ENCODE results near the gene BCAR3. TPM values are rescaled to one million over a fixed set of nuclear protein-coding genes. Genes with fewer than 3 reads are reported as not detected.
"Not testable (repeated sequence)": the region's sequence is repeated elsewhere in the genome, so short reads cannot be mapped to it uniquely, and the experiment has no call there.

Gene BCAR3
- total RNA-seq, 2 experiments from 2014 or later = 0.46 to 0.54 TPM

- Mint-ChIP-seq H3K9me3 (ENCODE audit: low read depth) (no peaks in the 10 kb centered on the region), H3K27ac (no peak overlapping the region), H3K4me3 (no peak overlapping the region), H3K36me3 (ENCODE audit: low read depth) (no peaks in the 10 kb centered on the region), H3K27me3 (peaks cover 4% of the 10 kb centered on the region), H3K4me1 (peaks cover 21% of the 10 kb centered on the region)
- DNase-seq (no peak), ATAC-seq (no peak)
- intact Hi-C loops (cut with DNase I, micrococcal nuclease) = no loop called here
- CTCF ChIA-PET = interaction anchor here (1.3 kb wide), 1 partner anchor 110 kb away, joined by 5 read pairs; no protein-coding TSS in a partner anchor
- POLR2A ChIA-PET = no interaction called here
These were observed 22.4 kb upstream of the BCAR3 start for GRCh38 chr1:93704052-93704451.

DNA sequence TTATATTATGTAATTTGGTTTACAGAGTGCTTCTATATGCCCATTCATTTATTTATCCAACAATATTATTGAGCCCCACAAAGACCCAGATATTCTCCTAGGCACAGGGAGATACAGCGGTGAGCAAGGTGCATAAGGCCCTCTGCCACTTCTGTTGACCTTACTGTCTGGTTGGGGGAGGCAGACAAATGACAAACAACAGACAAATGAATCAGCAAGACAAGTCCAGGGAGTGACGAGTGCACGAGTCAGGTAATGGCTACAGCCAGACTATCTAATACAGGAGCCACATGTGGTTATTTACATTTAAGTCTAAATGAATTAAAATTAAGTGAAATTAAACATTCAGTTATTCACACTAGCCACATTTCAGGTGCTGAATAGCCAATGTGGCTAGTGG lies 22.0 kb upstream of the BCAR3 start:
- ATAC-seq = no peak
- ChIA-PET CTCF (interaction anchor here (0.8 to 1.3 kb wide), 3 partner anchors 11 to 110 kb away, joined by 3 to 5 read pairs (median 3); no protein-coding TSS in a partner anchor), POLR2A (no interaction called here)
- peaks cover 4% of the 10 kb centered on the region for H3K27me3 Mint-ChIP-seq
- H3K36me3 Mint-ChIP-seq (ENCODE audit: low read depth) = no peaks in the 10 kb centered on the region
- H3K4me3 Mint-ChIP-seq = no peak overlapping the region
- intact Hi-C loops (cut with DNase I, micrococcal nuclease) = no loop called here
- no peak for DNase-seq
- no peak overlapping the region for H3K27ac Mint-ChIP-seq
- no peaks in the 10 kb centered on the region for H3K9me3 Mint-ChIP-seq (ENCODE audit: low read depth)
- peaks cover 17% of the 10 kb centered on the region for H3K4me1 Mint-ChIP-seq

GRCh38 chr1:93702828-93703183 lies 21.2 kb upstream of the BCAR3 start:
- ATAC-seq = no peak
- no peak overlapping the region for H3K4me3 Mint-ChIP-seq
- intact Hi-C loops (cut with DNase I, micrococcal nuclease) = no loop called here
- no peaks in the 10 kb centered on the region for H3K36me3 Mint-ChIP-seq (ENCODE audit: low read depth)
- H3K4me1 Mint-ChIP-seq = peaks cover 8% of the 10 kb centered on the region
- CTCF ChIA-PET = interaction anchor here (0.8 to 1.2 kb wide), 2 partner anchors 10 to 69 kb away, joined by 3 read pairs; no protein-coding TSS in a partner anchor
- no peak for DNase-seq
- POLR2A ChIA-PET = no interaction called here
- H3K27me3 Mint-ChIP-seq = peaks cover 4% of the 10 kb centered on the region
- no peaks in the 10 kb centered on the region for H3K9me3 Mint-ChIP-seq (ENCODE audit: low read depth)
- H3K27ac Mint-ChIP-seq = no peak overlapping the region

- no peak for ATAC-seq
- H3K4me1 Mint-ChIP-seq = peaks cover 6% of the 10 kb centered on the region
- H3K27ac Mint-ChIP-seq = no peak overlapping the region
- no peak for DNase-seq
- POLR2A ChIA-PET = no interaction called here
- CTCF ChIA-PET = interaction anchor here (0.7 to 1.2 kb wide), 2 partner anchors 10 to 103 kb away, joined by 3 read pairs; no protein-coding TSS in a partner anchor
- peaks cover 4% of the 10 kb centered on the region for H3K27me3 Mint-ChIP-seq
- H3K36me3 Mint-ChIP-seq (ENCODE audit: low read depth) = no peaks in the 10 kb centered on the region
- no peaks in the 10 kb centered on the region for H3K9me3 Mint-ChIP-seq (ENCODE audit: low read depth)
- no peak overlapping the region for H3K4me3 Mint-ChIP-seq
- intact Hi-C loops (cut with DNase I, micrococcal nuclease) = no loop called here
These were observed 20.6 kb upstream of the BCAR3 start for GRCh38 chr1:93702111-93702827.

DNA sequence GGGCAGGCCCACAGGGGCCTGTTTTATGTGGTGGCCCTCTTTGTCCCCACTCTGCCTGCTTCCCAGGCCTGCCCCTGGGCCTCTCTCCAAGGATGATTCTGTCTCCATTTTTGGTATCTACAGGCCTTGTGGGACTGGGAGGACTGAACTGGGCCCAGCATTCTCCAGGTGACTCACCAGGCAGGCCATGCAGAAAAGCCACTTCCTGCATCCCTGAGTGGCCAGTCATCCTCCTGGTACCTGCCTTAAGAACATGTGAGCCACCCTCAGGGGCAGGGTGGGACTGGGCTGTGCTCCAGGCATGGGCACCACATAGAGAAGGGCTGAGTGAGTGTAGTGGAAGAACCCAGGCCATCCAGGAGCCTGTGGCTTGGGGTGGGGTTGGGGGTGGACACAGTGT lies 20.0 kb upstream of the BCAR3 start:
- DNase-seq (no peak), ATAC-seq (peak; percentile 52)
- H3K4me3 Mint-ChIP-seq = no peak overlapping the region
- no peaks in the 10 kb centered on the region for H3K36me3 Mint-ChIP-seq (ENCODE audit: low read depth)
- peaks cover 6% of the 10 kb centered on the region for H3K4me1 Mint-ChIP-seq
- POLR2A ChIA-PET = no interaction called here
- intact Hi-C loops (cut with DNase I, micrococcal nuclease) = no loop called here
- H3K27ac Mint-ChIP-seq = no peak overlapping the region
- H3K9me3 Mint-ChIP-seq (ENCODE audit: low read depth) = no peaks in the 10 kb centered on the region
- CTCF ChIA-PET = interaction anchor here (0.7 kb wide), 1 partner anchor 102 kb away, joined by 3 read pairs; no protein-coding TSS in a partner anchor
- peaks cover 4% of the 10 kb centered on the region for H3K27me3 Mint-ChIP-seq

- Mint-ChIP-seq H3K27me3 (peaks cover 4% of the 10 kb centered on the region), H3K4me1 (peaks cover 6% of the 10 kb centered on the region), H3K9me3 (ENCODE audit: low read depth) (no peaks in the 10 kb centered on the region), H3K36me3 (ENCODE audit: low read depth) (no peaks in the 10 kb centered on the region), H3K4me3 (no peak overlapping the region), H3K27ac (no peak overlapping the region)
- ATAC-seq (no peak), DNase-seq (no peak)
- intact Hi-C loops (cut with DNase I, micrococcal nuclease) = no loop called here
- ChIA-PET CTCF (interaction anchor here (1.0 to 1.3 kb wide), 2 partner anchors 12 to 58 kb away, joined by 3 to 4 read pairs; no protein-coding TSS in a partner anchor), POLR2A (interaction anchor here (0.6 kb wide), 2 partner anchors 49 to 177 kb away, joined by 3 to 5 read pairs; no protein-coding TSS in a partner anchor)
These were observed 19.2 kb upstream of the BCAR3 start for GRCh38 chr1:93700532-93701469.

DNA sequence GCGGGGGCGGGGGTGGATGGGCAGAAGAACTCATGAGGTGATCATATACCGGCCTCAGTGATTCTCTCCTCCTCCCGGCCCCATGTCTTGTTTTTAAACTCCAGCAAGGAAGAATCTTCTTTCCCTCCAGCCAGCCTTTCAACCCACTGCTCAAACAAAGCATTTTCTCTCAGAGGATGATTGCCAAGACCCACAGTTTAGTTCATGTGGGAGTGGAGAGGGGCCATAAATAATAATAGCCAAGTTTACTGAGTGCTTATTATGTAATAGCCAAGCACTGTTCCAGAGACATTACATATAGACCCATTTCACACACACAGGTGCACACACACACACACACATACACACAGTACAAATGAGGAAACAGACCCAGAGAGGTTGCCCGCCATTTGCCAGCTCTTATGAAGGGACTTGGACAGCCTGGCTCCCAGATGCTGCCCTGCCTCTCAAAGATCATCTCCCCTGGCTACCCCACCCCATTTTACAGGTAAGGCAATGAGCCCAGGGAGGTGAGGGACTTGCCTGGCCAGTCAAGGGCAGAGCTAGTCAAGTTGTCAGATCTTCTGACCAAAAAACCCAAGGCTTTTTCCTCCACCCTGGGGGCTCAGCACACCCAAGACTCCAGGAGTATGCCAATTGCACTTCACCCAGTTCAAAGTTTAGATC lies 18.0 kb upstream of the BCAR3 start:
- ATAC-seq = no peak
- no peaks in the 10 kb centered on the region for H3K27me3 Mint-ChIP-seq
- CTCF ChIA-PET = interaction anchor here (1.1 to 1.3 kb wide), 2 partner anchors 13 to 16 kb away, joined by 3 read pairs; no protein-coding TSS in a partner anchor
- no peaks in the 10 kb centered on the region for H3K9me3 Mint-ChIP-seq (ENCODE audit: low read depth)
- no peaks in the 10 kb centered on the region for H3K36me3 Mint-ChIP-seq (ENCODE audit: low read depth)
- POLR2A ChIA-PET = no interaction called here
- H3K4me1 Mint-ChIP-seq = peaks cover 6% of the 10 kb centered on the region
- intact Hi-C loops (cut with DNase I, micrococcal nuclease) = loop anchor here in 1 of 2 experiments (10.0 kb wide), 1 partner anchor 685 kb away; no protein-coding TSS in a partner anchor
- no peak overlapping the region for H3K4me3 Mint-ChIP-seq
- DNase-seq = no peak
- H3K27ac Mint-ChIP-seq = no peak overlapping the region

GRCh38 chr1:93699049-93699384 lies 17.4 kb upstream of the BCAR3 start:
- no peak for DNase-seq
- Mint-ChIP-seq H3K27ac (no peak overlapping the region), H3K27me3 (no peaks in the 10 kb centered on the region), H3K4me3 (no peak overlapping the region), H3K4me1 (peaks cover 2% of the 10 kb centered on the region), H3K36me3 (ENCODE audit: low read depth) (no peaks in the 10 kb centered on the region), H3K9me3 (ENCODE audit: low read depth) (no peaks in the 10 kb centered on the region)
- ChIA-PET CTCF (interaction anchor here (1.1 kb wide), 1 partner anchor 17 kb away, joined by 3 read pairs; no protein-coding TSS in a partner anchor), POLR2A (no interaction called here)
- ATAC-seq = no peak
- intact Hi-C loops (cut with DNase I, micrococcal nuclease) = loop anchor here in 1 of 2 experiments (10.0 kb wide), 1 partner anchor 686 kb away; no protein-coding TSS in a partner anchor

DNA sequence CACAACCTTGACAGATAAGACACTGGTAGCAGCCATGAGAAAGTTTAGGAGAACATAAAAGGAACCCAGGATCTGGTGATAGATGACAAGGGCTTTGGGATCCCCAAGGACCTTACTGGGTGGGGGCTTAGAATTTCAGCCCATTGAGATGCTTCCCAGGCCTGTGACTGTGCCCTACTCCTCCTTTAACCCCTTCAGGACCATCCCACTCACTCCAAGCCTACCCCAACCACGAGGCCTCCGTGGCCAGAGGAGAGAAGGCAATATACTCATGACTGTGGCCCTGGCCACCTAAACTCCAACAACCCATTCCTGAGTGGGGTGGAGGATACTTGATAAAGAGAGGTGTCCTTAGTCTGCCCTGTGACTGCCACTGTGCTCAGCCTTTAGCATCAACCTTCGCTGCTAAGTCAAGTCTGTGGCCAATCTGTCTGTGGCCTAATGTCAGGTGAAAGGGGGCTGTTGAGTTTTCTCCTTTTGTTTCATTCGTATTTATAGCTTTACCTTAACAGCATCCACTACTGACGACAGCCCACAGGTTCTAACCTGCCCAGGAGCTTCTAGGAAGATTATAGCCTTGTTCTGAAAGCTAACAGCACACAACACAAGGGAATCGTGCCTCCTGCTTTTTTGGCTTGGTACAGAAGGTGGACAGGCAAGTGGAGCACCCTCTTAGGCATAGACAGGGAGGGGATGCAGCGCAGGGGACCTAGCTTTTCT lies 16.9 kb upstream of the BCAR3 start:
- no peaks in the 10 kb centered on the region for H3K9me3 Mint-ChIP-seq (ENCODE audit: low read depth)

GRCh38 chr1:93697566-93697965 lies 15.9 kb upstream of the BCAR3 start:
- not testable (repeated sequence) for H3K27me3 Mint-ChIP-seq; H3K9me3 Mint-ChIP-seq (ENCODE audit: low read depth)

More for the DNA sequence above, 16.9 kb upstream of the BCAR3 start:
- Mint-ChIP-seq H3K4me1 (no peaks in the 10 kb centered on the region), H3K27me3 (no peaks in the 10 kb centered on the region), H3K27ac (no peak overlapping the region), H3K4me3 (no peak overlapping the region), H3K36me3 (ENCODE audit: low read depth) (no peaks in the 10 kb centered on the region)
- intact Hi-C loops (cut with DNase I, micrococcal nuclease) = loop anchor here in 1 of 2 experiments (10.0 kb wide), 1 partner anchor 686 kb away; no protein-coding TSS in a partner anchor
- POLR2A ChIA-PET = no interaction called here
- DNase-seq (no peak), ATAC-seq (no peak)
- CTCF ChIA-PET = interaction anchor here (1.1 kb wide), 1 partner anchor 17 kb away, joined by 3 read pairs; no protein-coding TSS in a partner anchor

More at GRCh38 chr1:93697566-93697965, 15.9 kb upstream of the BCAR3 start:
- H3K4me1 Mint-ChIP-seq; POLR2A ChIA-PET; ATAC-seq; DNase-seq; H3K36me3 Mint-ChIP-seq (ENCODE audit: low read depth); H3K4me3 Mint-ChIP-seq; H3K27ac Mint-ChIP-seq: not testable (repeated sequence)
- CTCF ChIA-PET = interaction anchor here (1.1 kb wide), 1 partner anchor 12 kb away, joined by 3 read pairs; no protein-coding TSS in a partner anchor
- intact Hi-C loops (cut with DNase I, micrococcal nuclease) = loop anchor here in 1 of 2 experiments (10.0 kb wide), 1 partner anchor 687 kb away; no protein-coding TSS in a partner anchor

Data from activated CD4-positive, alpha-beta T cell treated with anti-CD3 and anti-CD28 coated beads for 36 hours (primary cell).